Endothelial cell of umbilical vein (primary cell): ENCODE data around the gene PARM1. TPM values are rescaled to one million over a fixed set of nuclear protein-coding genes. Genes with fewer than 3 reads are reported as not detected.

Source experiments
- BruUV-seq: library from RNA; stranded (reverse); fragments of 400-500 nt; replicated peaks from 2 replicates; lab custom pipeline; 2021; lab: Mats Ljungman, UMichigan
- CTCF ChIA-PET: fragments of 300-600, 350-600 bp; sonication (Branson Sonifier 250); formaldehyde crosslinking; loops from one replicate; lab custom pipeline; 2021; ENCODE audit warnings: antibody characterized with exemption, inconsistent platforms; lab: Charles Lee
- POLR2A ChIA-PET: fragments of 300-600, 350-600 bp; sonication (Branson Sonifier 250); formaldehyde crosslinking; loops from one replicate; lab custom pipeline; 2021; ENCODE audit warnings: antibody characterized with exemption, inconsistent platforms; lab: Charles Lee
- DNase-seq: peaks from one replicate; pipeline ENCODE4 v3.0.0-alpha.2; 2011; ENCODE audit warnings: low read depth, low spot score
- FAIRE-seq: peaks from 2 replicates; lab custom pipeline; 2011; peaks lifted over from hg19 to GRCh38; lab: Jason Lieb, UNC
- H2AFZ ChIP-seq: 2 replicates; pipeline ENCODE4 v1.6.0; 2012; ENCODE audit warnings: low read depth, low read length, control low read depth, inconsistent platforms
- H3K27ac ChIP-seq: 2 replicates; pipeline ENCODE4 v1.5.1; 2011; ENCODE audit warnings: low read depth, mild to moderate bottlenecking, control low read depth, low read length, moderate library complexity; ENCODE audit not compliant: insufficient read depth
- H3K27me3 ChIP-seq, 2 experiments: 2 replicates each; pipeline versions ENCODE4 v1.6.0 to v1.6.1; 2011; ENCODE audit warnings: low read length in 2 of 2, mixed read lengths in 1 of 2; ENCODE audit not compliant: control insufficient read depth in 2 of 2, insufficient read depth in 2 of 2
- H3K36me3 ChIP-seq, 2 experiments: 2 replicates in 1 of 2; 3 replicates in 1 of 2; pipeline ENCODE4 v1.5.1; 2011; ENCODE audit warnings: low read length in 2 of 2, mild to moderate bottlenecking in 1 of 2, moderate library complexity in 1 of 2; ENCODE audit not compliant: control insufficient read depth in 2 of 2, insufficient read depth in 2 of 2; ENCODE audit errors: extremely low read depth in 1 of 2
- H3K4me1 ChIP-seq: 3 replicates; pipeline ENCODE4 v1.5.1; 2011; ENCODE audit warnings: mild to moderate bottlenecking, low read length; ENCODE audit not compliant: control insufficient read depth, insufficient read depth; ENCODE audit errors: extremely low read depth
- H3K4me2 ChIP-seq: 2 replicates; pipeline ENCODE4 v1.6.1; 2011; ENCODE audit warnings: low read length, control low read depth, mixed read lengths; ENCODE audit not compliant: insufficient read depth
- H3K4me3 ChIP-seq, 3 experiments: fragments of 200-600 bp in 1 of 3; sonication (generic), shearing (Covaris generic) in 1 of 3; replicated peaks in 1 of 3; 2 replicates each; pipeline ENCODE4 v1.5.1; 2011 to 2016; ENCODE audit warnings: control low read depth in 3 of 3, low read length in 3 of 3, mild to moderate bottlenecking in 2 of 3, inconsistent platforms in 1 of 3, low read depth in 1 of 3, moderate library complexity in 1 of 3; ENCODE audit not compliant: insufficient read depth in 1 of 3
- H3K79me2 ChIP-seq: 2 replicates; pipeline ENCODE4 v1.6.0; 2012; ENCODE audit warnings: low read length, inconsistent platforms; ENCODE audit not compliant: control insufficient read depth, insufficient read depth
- H3K9ac ChIP-seq: replicated peaks from 2 replicates; pipeline ENCODE3; 2011; ENCODE audit warnings: low read length, control low read depth; ENCODE audit not compliant: insufficient read depth; ENCODE audit errors: extremely low read depth
- H3K9me1 ChIP-seq: replicated peaks from 3 replicates; pipeline ENCODE4 v1.6.0; 2011; ENCODE audit warnings: mild to moderate bottlenecking, low read length; ENCODE audit not compliant: control insufficient read depth, insufficient read depth; ENCODE audit errors: extremely low read depth
- H3K9me3 ChIP-seq: replicated peaks from 2 replicates; pipeline ENCODE4 v1.5.1; 2012; ENCODE audit warnings: low read length, inconsistent platforms; ENCODE audit not compliant: control insufficient read depth, insufficient read depth
- H4K20me1 ChIP-seq: replicated peaks from 2 replicates; pipeline ENCODE3; 2011; ENCODE audit warnings: mild to moderate bottlenecking, low read length; ENCODE audit not compliant: control insufficient read depth, insufficient read depth; ENCODE audit errors: extremely low read depth
- EZH2 ChIP-seq: IDR thresholded peaks from 2 replicates; pipeline ENCODE4 v1.6.1; 2012; ENCODE audit warnings: borderline replicate concordance, low read depth, mild to moderate bottlenecking, moderate library complexity, low read length, inconsistent platforms; ENCODE audit not compliant: severe bottlenecking
- FOS ChIP-seq: IDR thresholded peaks from 2 replicates; pipeline ENCODE4 v1.6.1; 2011; ENCODE audit warnings: mild to moderate bottlenecking, low read length, moderate library complexity, borderline replicate concordance; ENCODE audit not compliant: insufficient read depth
- GATA2 ChIP-seq: IDR thresholded peaks from 2 replicates; pipeline ENCODE4 v1.7.0; 2011; ENCODE audit warnings: low read depth, mild to moderate bottlenecking, moderate library complexity, mixed read lengths, low read length; ENCODE audit not compliant: insufficient read length, insufficient read depth
- JUN ChIP-seq: IDR thresholded peaks from 2 replicates; pipeline ENCODE4 v1.6.1; 2011; ENCODE audit warnings: borderline replicate concordance, low read depth; ENCODE audit not compliant: insufficient read length, insufficient read depth
- MYC ChIP-seq: IDR thresholded peaks from one replicate; pipeline ENCODE4 v1.6.1; 2011; ENCODE audit warnings: mild to moderate bottlenecking, low read depth, low read length
- POLR2A ChIP-seq: IDR thresholded peaks from 2 replicates; pipeline ENCODE4 v1.6.1; 2012; ENCODE audit warnings: low read depth, mild to moderate bottlenecking, control low read depth, low read length
- POLR2AphosphoS5 ChIP-seq: IDR thresholded peaks from 2 replicates; pipeline ENCODE4 v1.6.1; 2012; ENCODE audit warnings: low read depth, mild to moderate bottlenecking, control low read depth, low read length, moderate library complexity; ENCODE audit not compliant: insufficient read depth
- dilution Hi-C: fragments of 300-500 bp; cut with MboI; formaldehyde crosslinking; loops from one replicate; pipeline ENCODE4 v1.15.0; 2019; ENCODE audit warnings: low sequenced_read_pairs; ENCODE audit not compliant: extremely low pct_ligation_motif_present
- intact Hi-C: fragments of 100-400 bp; cut with micrococcal nuclease; formaldehyde crosslinking; loops from one replicate; pipeline ENCODE4 v1.10.0; 2022
- polyA plus RNA-seq, 4 experiments: library from polyadenylated mRNA; depleted of rRNA in 3 of 4; stranded (reverse) in 3 of 4; unstranded in 1 of 4; fragments of >200 nt; gene quantifications; 2 replicates each; pipeline versions ENCODE4 v1.2.1 to v1.2.3, GENCODE V29; 2011 to 2012; ENCODE audit warnings: missing spikeins in 1 of 4
- total RNA-seq: library from RNA; stranded (reverse); gene quantifications from 2 replicates; pipeline ENCODE4 v1.2.3, GENCODE V29; 2021
- TF ChIP-seq, protein P1 (sequence below), 2 donors: IDR thresholded peaks; 1 replicate in 1 of 2; 2 replicates in 1 of 2; pipeline ENCODE4 v1.5.1; 2011; ENCODE audit warnings: low read length in 2 of 2, mild to moderate bottlenecking in 2 of 2, moderate library complexity in 2 of 2, control low read depth in 1 of 2, inconsistent platforms in 1 of 2, low read depth in 1 of 2; ENCODE audit not compliant: insufficient read depth in 1 of 2; ENCODE audit errors: extremely low read depth in 1 of 2
- TF ChIP-seq, protein P2 (sequence below): IDR thresholded peaks from 2 replicates; pipeline ENCODE4 v1.6.1; 2011; ENCODE audit not compliant: insufficient read depth, insufficient read length

PARM1 gene
- total and polyA plus RNA-seq, 2 donors (not counting 3 experiments of a cell fraction or from before 2014, with no cell fraction given): 0.01 TPM; not detected in 1

DNA sequence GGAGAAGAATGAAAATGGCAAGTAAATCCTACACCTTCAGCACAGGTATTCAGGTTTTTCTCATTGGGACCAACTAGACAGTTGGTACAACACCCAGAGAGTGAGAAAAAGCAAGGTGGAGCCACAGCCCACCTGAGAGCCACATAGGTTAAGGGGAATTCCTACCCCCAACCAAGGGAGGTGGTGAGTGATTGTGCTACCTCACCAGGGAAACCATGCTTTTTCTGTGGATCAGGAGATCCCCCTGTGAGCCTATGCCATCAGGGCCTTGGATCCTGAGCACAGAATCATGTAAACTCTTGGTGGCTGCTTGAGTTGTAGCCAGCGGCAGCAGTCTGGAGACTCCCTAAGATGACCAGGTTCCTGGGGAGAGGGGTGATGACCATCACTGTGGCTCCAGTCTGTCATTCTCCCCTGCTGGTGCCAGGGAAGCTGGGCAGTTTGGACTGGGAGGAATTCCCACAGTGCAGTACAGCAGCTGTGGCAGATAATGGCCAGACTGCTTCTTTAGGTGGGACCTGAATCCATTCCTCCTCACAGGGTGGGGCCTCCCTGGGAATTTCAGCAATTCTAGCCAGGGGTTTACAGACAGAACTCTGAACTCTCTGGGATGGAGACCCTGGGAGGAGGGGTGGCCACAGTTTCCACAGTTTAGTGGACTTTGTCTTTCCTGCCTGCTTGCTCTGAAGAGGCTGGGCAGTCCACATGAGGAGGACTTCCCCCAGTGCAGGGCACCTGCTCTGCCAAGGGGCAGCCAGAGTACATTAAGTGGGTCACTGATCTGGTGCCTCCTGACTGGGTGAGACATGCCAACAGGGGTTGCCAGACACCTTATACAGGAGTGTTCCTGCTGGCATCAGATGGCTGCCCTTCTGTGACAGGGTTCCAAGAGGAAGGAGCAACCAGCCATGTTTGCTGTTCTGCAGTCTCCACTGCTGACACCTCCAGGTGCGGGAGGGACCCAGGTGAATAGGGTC, 43.2 kb downstream of the PARM1 start:
- no peaks in the 10 kb centered on the region for H3K27me3 ChIP-seq
- no peaks in the 10 kb centered on the region for H3K9me3 ChIP-seq
- intact Hi-C loops (no loop called here), dilution Hi-C loops (no loop called here)
- ChIA-PET CTCF (no interaction called here), POLR2A (no interaction called here)
- no peaks in the 10 kb centered on the region for H3K79me2 ChIP-seq
- H4K20me1 ChIP-seq: no peaks in the 10 kb centered on the region
- H3K4me1 ChIP-seq: no peaks in the 10 kb centered on the region
- H3K4me3 ChIP-seq: no peak overlapping the region
- H3K4me2 ChIP-seq: no peak overlapping the region
- no TSS peak for BruUV-seq
- no peaks in the 10 kb centered on the region for H3K36me3 ChIP-seq
- H3K9ac ChIP-seq: no peak overlapping the region
- no peak overlapping the region for H3K27ac ChIP-seq
- no peaks in the 10 kb centered on the region for H3K9me1 ChIP-seq
- no peak overlapping the region for H2AFZ ChIP-seq
- no peak for FAIRE-seq
- DNase-seq: no peak
- TF ChIP-seq JUN (no peak), POLR2A (no peak), EZH2 (no peak), GATA2 (no peak), FOS (no peak), POLR2AphosphoS5 (no peak), MYC (no peak)
- TF ChIP-seq, protein P1, sequence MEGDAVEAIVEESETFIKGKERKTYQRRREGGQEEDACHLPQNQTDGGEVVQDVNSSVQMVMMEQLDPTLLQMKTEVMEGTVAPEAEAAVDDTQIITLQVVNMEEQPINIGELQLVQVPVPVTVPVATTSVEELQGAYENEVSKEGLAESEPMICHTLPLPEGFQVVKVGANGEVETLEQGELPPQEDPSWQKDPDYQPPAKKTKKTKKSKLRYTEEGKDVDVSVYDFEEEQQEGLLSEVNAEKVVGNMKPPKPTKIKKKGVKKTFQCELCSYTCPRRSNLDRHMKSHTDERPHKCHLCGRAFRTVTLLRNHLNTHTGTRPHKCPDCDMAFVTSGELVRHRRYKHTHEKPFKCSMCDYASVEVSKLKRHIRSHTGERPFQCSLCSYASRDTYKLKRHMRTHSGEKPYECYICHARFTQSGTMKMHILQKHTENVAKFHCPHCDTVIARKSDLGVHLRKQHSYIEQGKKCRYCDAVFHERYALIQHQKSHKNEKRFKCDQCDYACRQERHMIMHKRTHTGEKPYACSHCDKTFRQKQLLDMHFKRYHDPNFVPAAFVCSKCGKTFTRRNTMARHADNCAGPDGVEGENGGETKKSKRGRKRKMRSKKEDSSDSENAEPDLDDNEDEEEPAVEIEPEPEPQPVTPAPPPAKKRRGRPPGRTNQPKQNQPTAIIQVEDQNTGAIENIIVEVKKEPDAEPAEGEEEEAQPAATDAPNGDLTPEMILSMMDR (IDR thresholded peaks at IDR 0.05; ENCODE audit: extremely low read depth in 1 of 2, insufficient read depth in 1 of 2, low read depth in 1 of 2, low read length in 2 of 2): no peak
- TF ChIP-seq, protein P2, sequence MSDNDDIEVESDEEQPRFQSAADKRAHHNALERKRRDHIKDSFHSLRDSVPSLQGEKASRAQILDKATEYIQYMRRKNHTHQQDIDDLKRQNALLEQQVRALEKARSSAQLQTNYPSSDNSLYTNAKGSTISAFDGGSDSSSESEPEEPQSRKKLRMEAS: no peak
